GM12873 (cell line): ENCODE results near the gene VSTM1.

Source experiments
- CTCF ChIP-seq: IDR thresholded peaks from 2 replicates; pipeline ENCODE4 v1.5.1; 2012; ENCODE audit warnings: low read depth, mild to moderate bottlenecking, moderate library complexity, low read length, control low read depth; ENCODE audit not compliant: insufficient read depth; ENCODE audit errors: missing control alignments

Gene VSTM1

GRCh38 chr19:54102421-54103169 lies 38.9 kb upstream of the VSTM1 start, which contains the start of gene NDUFA3:
Gene NDUFA3, plus strand, starts transcription at chr19:54102855. Its CDS starts 24 bp downstream, at chr19:54102879.
- TF ChIP-seq CTCF, result no peak

- no peak for TF ChIP-seq CTCF
Measured at GRCh38 chr19:54100561-54100960, 36.9 kb upstream of the VSTM1 start, which contains the start of gene OSCAR. Gene OSCAR, minus strand, starts transcription at chr19:54100803. Its CDS starts 11 bp downstream, at chr19:54100792.

GRCh38 chr19:54099190-54099902 lies 35.6 kb upstream of the VSTM1 start:
- no peak for TF ChIP-seq CTCF

GRCh38 chr19:54096617-54097106 lies 33.0 kb upstream of the VSTM1 start:
- peak; percentile 25 for TF ChIP-seq CTCF

GRCh38 chr19:54095136-54095858 lies 31.6 kb upstream of the VSTM1 start:
- no peak for TF ChIP-seq CTCF

GRCh38 chr19:54094426-54095000 lies 30.8 kb upstream of the VSTM1 start:
- TF ChIP-seq CTCF, result no peak
